AG08396 (cell line): ENCODE results near the gene PDSS2.
A peak's percentile ranks its signal among the peaks of the same experiment; 100 is the strongest.
"Not testable (repeated sequence)": the region's sequence is repeated elsewhere in the genome, so short reads cannot be mapped to it uniquely, and the experiment has no call there.

ENCODE experiments used
- DNase-seq: peaks from one replicate; pipeline ENCODE4 v3.0.0; 2012; ENCODE audit warnings: low spot score, mixed read lengths

PDSS2 gene

DNA sequence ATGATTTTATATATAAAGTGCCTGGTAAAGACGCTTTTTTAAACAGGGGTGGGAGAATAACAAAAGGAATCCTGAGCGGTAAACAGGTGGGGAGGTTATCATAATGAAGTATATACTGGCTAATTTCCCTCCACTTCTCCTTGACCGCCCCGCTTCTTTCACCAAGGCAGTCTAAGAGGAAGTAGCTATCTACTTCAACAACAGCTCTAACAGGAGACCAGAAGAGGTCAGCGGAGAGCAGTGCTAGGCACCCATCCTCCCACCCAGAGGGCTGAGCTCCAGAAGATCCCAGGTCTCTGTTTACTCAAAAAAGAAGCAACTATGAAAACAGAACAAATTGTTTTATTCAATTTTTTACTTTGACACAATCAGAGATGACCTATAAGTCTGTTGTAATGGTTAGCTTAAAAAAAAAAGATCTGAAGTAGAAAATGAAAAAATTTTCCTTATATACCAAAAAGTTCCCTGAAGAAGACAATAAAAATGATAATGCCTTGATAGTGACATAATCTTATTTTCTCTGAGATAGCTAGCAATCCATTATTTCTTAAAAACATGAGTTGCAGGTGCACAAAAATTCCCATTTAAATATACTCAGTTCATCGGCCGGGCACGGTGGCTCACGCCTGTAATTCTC is 141.1 kb downstream of the PDSS2 start:
- peak; percentile 64 for DNase-seq

DNA sequence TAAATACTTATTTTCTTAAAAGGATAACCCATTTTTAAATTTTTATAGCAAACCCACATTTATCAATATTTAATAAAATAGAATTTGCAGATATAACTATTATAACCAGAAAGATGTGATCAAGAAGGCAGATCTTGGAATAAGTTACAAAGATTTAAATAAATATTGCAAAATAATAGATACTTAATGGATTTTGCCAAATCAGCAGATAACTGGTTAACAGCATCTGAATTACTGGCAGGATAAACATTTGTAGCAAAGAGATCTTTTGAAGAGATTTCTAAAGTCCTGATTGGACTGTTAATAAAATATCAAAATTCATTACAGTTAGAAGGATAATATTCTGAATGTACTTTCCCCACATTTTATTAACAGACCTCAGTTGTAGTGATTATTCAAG is 144.2 kb downstream of the PDSS2 start:
- no peak for DNase-seq

DNA sequence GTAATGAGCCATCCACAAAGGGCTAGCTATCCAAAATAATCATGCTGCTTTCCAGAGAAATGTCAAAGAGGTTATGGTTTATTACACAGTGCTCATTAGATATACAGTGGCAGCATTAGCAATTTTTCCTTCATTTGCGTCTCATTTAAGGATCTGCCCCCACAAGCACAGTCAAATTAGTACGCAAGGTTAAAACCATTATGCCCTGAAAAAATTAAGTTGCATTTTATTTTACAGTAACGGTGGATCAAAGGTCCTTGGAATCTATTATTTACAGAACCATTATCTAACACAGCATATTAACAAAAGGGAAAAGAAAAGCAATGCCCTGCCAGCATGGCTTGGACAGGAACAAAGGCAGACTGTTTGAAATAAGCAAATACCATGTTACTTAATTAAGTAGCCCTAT is 144.8 kb downstream of the PDSS2 start:
- DNase-seq = no peak

DNA sequence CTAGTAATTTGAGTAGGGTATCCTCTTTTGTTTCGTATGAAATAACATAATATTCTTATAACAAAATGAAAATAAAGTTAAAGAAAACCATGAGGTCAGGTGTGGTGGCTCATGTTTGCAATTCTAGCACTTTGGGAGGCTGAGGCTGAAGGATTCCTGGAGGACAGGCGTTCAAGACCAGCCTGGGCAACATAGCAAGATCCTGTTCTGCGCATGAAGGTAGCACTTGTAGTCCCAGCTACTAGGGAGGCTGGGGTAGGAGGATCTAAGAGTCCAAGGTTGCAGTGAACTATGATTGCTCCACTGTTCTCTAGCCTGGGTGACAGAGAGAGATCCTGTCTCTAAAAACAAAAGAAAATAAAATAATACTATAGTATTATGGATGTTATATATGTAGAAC is 145.6 kb downstream of the PDSS2 start:
- no peak for DNase-seq

DNA sequence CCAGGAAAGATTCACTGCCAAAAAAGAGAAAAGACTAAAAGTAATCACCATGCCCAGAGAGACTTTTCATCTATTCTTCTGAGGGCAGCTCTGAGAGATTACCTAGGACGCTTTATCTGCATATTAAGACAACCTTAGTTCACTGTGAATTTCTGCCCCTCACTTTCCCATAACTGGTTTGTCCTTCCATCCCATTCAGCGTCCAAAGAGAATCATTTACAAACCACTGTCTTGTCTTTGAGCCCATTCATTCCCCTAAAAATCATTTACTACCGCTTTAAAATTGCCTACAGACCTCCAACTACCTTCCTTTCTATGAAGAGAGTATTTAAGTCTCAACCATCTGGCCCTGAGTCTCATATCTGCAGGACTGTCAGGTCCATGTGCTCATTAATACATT is 149.0 kb downstream of the PDSS2 start:
- DNase-seq = no peak

DNA sequence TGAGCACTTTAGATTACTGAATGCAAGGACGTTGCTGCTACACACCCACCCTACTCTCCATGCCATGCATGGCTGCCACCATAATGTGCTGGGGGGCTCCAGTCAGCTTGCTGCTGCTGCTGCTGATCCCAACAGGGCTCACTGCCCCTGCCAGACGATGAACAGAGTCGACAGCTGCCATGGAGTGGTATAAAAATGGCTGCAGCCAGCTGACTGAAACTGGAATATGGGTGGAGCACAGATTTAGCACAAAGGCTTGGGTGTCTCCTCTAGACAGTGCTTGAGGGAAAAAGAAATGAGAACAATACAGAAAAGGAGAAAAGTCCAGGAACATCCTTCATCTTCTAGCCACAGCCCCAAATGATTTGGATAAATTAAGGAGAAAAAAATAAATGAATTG is 150.7 kb downstream of the PDSS2 start:
- DNase-seq = no peak

DNA sequence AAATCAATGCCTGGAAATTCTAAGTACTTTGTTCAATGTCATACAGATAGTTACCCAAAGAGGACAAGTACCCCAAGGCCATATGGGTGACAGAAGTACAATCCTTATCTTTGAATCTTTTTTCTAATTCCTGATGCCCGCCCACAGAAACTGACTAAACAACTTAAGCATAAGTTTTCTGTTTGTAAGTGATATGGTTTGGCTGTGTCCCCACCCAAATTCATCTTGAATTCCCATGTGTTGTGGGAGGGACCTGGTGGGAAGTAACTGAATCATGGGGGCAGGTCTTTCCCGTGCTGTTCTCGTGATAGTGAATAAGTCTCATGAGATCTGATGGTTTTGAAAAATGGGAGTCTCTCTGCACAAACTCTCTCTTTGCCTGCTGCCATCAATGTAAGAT is 153.4 kb downstream of the PDSS2 start:
- DNase-seq = not testable (repeated sequence)

DNA sequence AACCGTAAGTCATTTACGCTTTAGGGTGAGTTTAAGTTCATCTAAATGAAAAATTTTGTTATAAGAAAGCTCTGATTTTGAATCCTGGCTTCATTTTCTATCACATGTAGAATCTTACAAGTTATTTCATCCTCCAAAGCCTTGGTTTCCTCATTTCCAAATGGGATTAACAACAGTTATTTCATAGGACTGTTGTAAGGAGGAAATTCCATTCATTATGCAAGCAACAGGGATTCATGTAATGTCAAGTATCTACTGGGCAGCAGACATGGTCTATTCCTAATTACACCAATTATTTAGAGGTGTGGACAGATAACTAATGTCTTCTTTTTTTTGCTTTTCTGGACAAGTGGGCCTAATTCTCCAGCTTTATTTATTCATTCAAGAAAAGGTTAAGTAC is 154.0 kb downstream of the PDSS2 start:
- DNase-seq = no peak

DNA sequence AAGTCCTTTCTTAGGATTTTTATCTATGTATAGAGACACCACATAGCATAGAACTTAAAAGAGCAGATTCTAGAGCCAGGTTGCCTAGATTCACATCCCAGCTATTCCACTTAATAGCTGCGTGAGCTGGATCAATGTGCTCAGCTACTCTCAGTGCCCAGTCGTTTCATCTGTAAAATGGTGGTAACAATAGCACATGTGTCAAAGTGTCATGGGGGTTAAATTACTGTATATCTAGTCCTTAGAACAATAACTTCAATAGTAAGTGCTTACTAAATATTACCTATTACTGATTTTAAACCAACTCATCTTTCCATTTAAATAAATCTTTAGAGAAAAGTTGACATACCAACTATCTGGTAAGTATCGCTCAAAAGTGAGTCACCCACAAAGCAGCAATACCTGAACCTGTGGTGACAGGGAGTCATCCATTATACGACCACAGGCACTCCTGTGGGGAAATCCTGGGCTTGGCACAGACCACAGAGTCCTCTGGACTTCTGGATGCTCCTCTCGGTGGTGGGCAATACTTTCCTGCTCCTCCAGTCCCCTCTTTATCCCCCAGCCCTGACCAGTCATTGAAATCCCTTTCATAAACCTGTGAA is 154.8 kb downstream of the PDSS2 start:
- DNase-seq = no peak

DNA sequence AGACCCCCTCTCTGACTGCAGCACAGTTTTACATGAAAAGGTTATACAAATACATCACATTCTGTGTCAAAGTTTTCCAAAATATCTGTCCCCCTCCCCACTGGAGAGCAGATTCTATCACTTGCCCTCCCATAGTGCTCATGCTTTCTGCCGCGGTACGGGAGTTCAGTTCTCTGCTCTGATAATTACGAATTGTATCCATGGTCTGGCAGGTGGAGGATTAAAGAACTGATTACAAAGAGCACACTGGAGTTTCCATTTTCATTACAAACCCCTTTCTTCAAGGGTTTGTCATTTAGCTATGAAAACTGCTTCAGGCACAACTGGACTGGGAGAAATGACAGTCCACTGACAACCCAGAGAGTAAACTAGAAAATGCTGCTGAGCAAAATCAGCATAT is 166.0 kb downstream of the PDSS2 start:
- DNase-seq = no peak

DNA sequence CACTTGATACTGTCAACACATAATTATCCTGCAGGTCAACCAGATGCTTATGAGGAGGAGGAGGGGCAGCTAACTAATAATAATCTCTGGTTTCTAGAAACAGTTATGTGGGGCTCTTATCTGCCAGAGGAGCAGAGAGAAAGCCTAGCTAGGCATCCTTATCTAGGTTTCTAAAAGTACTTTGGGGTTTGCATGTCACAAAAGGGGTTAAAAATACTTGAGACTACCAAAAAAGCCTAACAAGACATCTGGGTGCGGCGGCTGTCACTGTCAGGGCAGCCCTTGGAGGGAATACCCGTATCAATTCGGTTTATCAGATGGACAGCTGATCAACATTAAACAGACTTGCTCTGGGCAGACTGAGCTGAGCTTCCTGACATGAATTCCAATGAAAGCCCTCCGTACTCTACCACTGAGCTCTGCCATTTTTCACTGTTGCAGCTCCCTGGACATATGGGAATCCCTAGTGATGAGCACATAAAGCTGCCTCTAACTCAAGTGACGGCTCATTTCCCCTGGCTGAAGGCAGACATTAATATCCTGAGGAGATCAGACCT is 166.6 kb downstream of the PDSS2 start:
- DNase-seq = no peak

DNA sequence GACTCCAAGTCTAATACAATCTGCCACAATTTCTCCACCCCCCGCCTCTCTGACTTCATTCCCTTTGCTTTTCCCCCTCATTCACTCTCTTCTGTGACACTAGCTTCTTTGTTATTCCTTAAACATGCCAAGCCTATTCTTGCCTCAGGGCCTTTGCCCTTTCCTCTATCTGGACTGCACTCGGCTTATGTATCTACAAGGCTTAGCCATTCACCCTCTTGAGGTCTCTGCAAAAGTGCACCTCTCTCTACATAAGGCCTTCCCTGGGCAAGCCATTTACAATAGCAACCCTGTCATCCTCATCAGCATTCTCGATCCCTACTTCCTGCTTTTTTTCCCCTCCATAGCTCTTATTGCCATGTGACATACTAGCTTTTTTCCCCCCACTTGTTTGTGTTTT is 168.9 kb downstream of the PDSS2 start:
- no peak for DNase-seq

DNA sequence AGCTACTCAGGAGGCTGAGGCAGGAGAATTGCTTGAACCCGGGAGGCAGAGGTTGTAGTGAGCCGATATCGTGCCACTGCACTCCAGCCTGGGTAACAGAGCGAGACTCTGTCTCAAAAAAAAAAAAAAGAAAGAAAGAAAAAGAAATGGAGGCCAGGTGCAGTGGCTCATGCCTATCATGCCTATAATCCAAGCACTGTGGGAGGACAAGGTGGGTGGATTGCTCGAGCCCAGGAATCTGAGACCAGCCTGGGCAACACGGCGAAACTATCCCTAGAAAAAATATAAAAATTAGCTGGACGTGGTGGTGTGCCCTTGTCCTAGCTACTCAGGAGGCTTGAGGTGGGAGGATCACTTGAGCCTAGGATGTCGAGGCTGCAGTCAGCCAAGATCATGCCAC is 170.1 kb downstream of the PDSS2 start:
- not testable (repeated sequence) for DNase-seq

DNA sequence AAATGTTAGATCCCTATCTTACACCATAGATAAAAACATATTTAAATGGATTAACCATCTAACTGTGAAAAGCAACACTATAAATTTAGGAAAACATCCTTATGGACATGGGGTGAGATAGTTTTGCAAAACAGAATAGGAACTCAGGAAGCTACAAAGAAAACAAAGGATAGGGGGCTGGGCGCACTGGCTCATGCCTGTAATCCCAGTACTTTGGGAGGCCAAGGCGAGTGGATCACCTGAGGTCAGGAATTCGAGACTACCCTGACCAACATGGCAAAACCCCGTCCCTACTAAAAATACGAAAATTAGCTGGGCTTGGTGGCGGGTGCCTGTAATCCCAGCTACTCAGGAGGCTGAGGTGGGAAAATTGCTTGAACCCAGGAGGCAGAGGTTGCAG is 173.7 kb downstream of the PDSS2 start:
- not testable (repeated sequence) for DNase-seq

DNA sequence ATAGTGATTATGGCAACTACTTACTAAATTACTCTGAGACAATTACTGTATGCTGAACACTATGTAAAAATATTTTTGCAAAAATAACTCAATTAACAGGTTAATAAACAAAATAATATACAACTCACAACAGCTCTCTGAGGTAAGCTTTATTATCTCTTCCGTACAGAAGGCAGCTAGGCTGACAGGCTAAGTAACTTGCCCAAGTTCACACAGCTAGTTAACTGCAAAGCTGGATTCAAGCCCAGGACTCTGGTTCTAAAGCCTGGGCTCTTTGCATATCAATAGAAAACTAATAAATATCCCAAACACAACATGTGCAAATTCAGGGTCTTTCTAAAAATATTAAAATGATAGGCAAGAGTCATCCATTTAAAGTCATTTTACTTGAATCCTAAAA is 174.6 kb downstream of the PDSS2 start:
- DNase-seq = no peak

DNA sequence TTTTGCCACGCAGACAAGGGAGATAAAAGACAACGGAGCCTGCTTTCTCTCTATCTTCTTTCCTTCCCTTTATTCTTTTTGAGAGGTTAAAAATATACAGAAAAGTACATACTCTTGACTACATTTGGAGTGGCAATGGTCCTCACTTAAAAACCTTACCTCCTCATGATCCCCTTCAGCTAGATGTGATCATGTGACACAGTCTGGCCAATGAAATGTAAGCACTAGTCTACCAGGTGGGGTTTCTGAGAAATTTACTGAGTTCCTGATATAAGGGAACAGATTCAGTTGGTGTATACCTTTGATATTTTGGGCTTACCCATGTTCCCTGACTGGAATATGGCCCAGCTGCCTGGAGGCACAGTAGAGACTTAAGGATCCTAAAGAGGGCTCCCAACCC is 178.6 kb downstream of the PDSS2 start:
- DNase-seq = no peak

DNA sequence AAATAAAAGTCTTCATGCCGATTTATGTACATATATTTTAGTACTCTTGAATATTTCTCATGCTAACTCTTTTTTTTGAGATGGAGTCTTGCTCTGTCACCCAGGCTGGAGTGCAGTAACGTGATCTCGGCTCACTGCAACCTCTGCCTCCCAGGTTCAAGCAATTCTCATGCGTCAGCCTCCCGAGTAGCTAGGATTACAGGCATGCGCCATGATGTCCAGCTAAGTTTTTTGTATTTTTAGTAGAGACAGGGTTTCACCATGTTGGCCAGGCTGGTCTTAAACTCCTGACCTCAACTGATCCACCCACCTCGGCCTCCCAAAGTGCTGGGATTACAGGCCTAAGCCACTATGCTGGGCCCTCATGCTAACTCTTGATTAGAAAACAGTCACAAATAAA is 179.4 kb downstream of the PDSS2 start:
- DNase-seq = not testable (repeated sequence)

DNA sequence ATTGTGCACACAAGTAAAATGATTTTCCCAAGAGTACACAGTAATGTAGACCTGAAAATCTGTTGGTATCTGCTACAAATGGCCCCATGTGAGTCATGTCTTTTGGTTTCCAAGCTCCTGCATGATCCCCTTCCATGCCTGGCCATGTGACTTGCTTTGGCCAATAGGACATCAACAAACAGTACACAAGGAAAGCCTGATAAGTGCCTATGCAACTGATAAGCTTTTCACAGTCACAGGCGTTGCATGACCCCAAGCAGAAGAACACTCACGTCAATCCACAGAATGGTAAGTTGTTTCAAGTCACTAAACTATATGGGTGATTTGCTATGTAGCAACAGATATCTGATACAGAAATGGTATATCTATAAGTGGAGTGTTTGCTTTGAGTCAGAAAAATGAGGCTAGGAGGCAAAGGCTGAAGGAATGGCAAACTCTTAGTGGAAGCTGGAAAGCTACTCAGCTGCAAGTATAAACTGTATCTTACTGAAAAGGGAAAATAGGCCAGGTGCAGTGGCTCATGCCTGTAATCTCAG is 184.0 kb downstream of the PDSS2 start:
- DNase-seq = no peak

DNA sequence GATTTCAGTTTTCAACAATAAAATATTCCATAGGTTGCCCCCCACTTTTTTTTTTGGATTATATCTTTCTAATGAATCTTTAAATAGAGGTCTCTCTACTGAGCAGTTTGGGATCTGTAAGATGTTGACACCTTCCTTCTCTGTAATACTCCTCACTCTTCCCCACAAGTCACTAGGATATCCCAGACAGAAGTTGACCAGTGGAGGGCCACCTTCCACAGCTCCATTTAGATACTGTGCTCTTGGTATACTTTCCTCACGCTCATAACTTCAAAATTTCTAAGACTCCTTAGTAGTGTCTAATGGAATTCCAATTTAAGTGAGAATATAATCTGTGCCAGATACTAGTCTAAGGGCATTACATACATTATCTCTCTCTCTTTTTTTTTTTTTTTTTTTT is 185.1 kb downstream of the PDSS2 start:
- DNase-seq = no peak

DNA sequence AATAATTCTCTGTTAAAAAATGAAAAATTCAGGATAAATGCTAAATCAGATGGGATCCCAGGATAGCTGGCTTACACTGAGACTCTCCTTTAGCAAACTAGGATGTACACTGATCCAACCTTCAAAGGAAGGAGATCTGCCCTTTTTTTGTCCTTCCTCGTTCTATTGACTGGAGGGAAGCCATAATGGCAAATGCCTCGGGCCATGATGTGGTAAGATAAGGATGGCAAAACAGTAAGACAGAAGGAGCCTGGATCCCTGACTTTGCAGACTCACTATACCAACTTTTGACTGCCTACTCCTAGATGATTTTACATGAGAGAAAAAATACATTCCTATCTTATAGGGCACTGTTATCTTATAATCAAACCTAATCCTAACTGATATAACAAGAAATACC is 187.1 kb downstream of the PDSS2 start:
- no peak for DNase-seq

DNA sequence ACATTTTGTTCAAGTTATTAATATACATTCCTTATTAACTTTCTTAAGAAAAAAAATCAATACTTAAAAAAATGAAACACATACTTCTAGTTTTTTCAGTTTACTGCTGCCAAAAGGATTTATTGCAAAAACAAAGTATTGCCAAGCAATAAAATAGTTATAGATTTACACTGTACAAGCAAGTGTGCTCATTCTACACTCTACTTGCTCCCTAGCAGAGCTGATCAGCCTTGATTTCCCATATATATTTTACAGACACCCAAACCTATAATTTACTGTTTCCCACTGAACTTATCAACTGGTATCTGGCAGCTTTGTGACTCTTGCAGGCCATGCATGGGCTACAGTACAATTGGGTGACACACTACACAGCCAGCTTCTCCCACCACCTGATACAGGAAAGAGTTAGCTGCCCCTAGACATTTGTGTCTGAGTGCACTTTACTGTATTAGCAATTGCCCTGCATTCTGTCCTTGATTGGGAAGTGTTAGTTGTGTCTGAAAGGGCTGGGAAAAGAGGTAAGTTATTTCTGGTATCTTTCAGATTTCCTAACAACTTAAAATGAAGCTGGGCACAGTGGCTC is 188.1 kb downstream of the PDSS2 start:
- DNase-seq = no peak

DNA sequence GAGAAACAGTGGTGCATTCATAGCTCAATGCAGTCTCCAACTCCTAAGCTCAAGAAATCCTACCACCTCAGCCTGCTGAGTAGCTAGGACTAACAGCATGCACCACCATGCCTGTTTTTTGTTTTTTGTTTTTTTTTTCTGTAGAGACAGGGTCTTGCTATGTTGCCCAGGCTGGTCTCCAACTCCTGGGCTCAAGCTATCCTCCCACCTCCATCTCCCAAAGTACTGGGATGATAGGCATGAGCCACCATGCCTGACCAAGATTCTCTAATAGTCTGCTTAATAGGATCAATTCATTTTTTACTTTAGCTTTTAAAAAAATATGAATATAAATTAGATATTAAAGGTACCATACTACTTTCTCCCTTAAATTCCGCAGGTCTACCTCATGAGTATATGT is 191.7 kb downstream of the PDSS2 start:
- DNase-seq = no peak

DNA sequence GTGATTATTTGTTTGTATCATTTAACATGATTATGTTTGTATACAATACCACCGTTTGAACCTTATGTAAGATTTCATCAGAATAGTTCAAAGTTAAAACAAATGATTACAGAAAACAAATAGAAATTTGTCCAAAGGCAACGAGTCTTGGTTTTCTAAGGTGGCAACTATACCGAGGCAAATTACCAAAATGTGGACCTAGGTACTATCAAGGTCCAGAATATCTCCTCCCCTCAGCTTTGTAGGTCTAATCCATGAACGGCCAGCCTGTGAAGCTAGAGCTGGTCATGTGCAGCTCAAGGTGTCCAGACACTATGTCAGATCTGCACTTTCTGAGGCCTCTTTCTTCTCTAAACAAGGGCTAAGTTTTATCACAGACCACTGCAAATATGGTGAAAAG is 192.4 kb downstream of the PDSS2 start:
- DNase-seq = no peak
